Body of pancreas (tissue), 4 donors: Measurements from ENCODE around the gene PPP1R37. TPM values are rescaled to one million over a fixed set of nuclear protein-coding genes. Genes with fewer than 3 reads are reported as not detected.

Experiments
- ATAC-seq: fragments of 150-250 bp; one replicate; pipeline ENCODE4 v1.9.1; 2016
- DNase-seq, 4 donors: peaks; one replicate each; pipeline ENCODE4 v3.0.0-alpha.2; 2019
- H3K27ac ChIP-seq, 4 donors: fragments of 200-600 bp; sonication (generic); 1 replicate in 3 of 4; 2 replicates in 1 of 4; pipeline versions ENCODE4 v1.5.1 to v1.6.1; 2016 to 2019; ENCODE audit warnings: mild to moderate bottlenecking in 1 of 4, mixed read lengths in 1 of 4, moderate library complexity in 1 of 4
- H3K27me3 ChIP-seq, 2 donors: fragments of 200-600 bp; sonication (generic); one replicate each; pipeline ENCODE4 v1.6.0; 2016; ENCODE audit warnings: mild to moderate bottlenecking in 1 of 2
- H3K36me3 ChIP-seq, 2 donors: fragments of 200-600 bp; sonication (generic); replicated peaks in 1 of 2; 2 replicates each; pipeline ENCODE4 v1.5.1; 2016; ENCODE audit warnings: low read depth in 2 of 2; ENCODE audit not compliant: insufficient read depth in 1 of 2
- H3K4me1 ChIP-seq: fragments of 200-600 bp; sonication (generic); one replicate; pipeline ENCODE4 v1.6.0; 2016
- H3K4me3 ChIP-seq, 2 donors: fragments of 200-600 bp; sonication (generic); 1 replicate in 1 of 2; 2 replicates in 1 of 2; pipeline ENCODE4 v1.5.1; 2016 to 2019
- H3K9me3 ChIP-seq, 3 donors: fragments of 200-600 bp; sonication (generic); 1 replicate in 2 of 3; 2 replicates in 1 of 3; pipeline ENCODE4 v1.5.1; 2016
- POLR2A ChIP-seq, 3 donors: fragments of 450-650 bp; IDR thresholded peaks; one replicate each; pipeline ENCODE4 v1.6.1; 2016; ENCODE audit warnings: antibody characterized with exemption in 3 of 3, mild to moderate bottlenecking in 2 of 3
- WGBS, 2 donors: methylation state at CpG; one replicate each; pipeline ENCODE4 v1.1.5; 2017; 5-methylcytosine and 5-hydroxymethylcytosine counted together
- intact Hi-C: fragments of 100-400 bp; cut with DNase I; formaldehyde crosslinking; loops from one replicate; pipeline ENCODE4 v1.15.1; 2023
- total RNA-seq, 2 donors: library from RNA; depleted of rRNA; stranded (reverse); fragments of >200 nt; gene quantifications; one replicate each; pipeline ENCODE4 v1.1.0, GENCODE V29; 2016
- TF ChIP-seq, protein P1 (sequence below), 7 experiments: fragments of 450-650 bp in 4 of 7; fragments of 200-600 bp in 3 of 7; sonication (generic) in 3 of 7; IDR thresholded peaks; one replicate each; pipeline ENCODE4 v1.5.1; 2016 to 2019; ENCODE audit warnings: antibody characterized with exemption in 7 of 7

The PPP1R37 gene, protein sequence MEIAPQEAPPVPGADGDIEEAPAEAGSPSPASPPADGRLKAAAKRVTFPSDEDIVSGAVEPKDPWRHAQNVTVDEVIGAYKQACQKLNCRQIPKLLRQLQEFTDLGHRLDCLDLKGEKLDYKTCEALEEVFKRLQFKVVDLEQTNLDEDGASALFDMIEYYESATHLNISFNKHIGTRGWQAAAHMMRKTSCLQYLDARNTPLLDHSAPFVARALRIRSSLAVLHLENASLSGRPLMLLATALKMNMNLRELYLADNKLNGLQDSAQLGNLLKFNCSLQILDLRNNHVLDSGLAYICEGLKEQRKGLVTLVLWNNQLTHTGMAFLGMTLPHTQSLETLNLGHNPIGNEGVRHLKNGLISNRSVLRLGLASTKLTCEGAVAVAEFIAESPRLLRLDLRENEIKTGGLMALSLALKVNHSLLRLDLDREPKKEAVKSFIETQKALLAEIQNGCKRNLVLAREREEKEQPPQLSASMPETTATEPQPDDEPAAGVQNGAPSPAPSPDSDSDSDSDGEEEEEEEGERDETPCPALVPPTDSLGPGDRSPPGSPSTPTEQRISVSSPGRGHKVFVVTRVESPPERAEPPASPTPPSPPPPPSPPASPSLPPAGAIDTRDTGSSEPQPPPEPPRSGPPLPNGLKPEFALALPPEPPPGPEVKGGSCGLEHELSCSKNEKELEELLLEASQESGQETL
- 10 to 100 TPM; 16.6 to 49.8 TPM for total RNA-seq

DNA sequence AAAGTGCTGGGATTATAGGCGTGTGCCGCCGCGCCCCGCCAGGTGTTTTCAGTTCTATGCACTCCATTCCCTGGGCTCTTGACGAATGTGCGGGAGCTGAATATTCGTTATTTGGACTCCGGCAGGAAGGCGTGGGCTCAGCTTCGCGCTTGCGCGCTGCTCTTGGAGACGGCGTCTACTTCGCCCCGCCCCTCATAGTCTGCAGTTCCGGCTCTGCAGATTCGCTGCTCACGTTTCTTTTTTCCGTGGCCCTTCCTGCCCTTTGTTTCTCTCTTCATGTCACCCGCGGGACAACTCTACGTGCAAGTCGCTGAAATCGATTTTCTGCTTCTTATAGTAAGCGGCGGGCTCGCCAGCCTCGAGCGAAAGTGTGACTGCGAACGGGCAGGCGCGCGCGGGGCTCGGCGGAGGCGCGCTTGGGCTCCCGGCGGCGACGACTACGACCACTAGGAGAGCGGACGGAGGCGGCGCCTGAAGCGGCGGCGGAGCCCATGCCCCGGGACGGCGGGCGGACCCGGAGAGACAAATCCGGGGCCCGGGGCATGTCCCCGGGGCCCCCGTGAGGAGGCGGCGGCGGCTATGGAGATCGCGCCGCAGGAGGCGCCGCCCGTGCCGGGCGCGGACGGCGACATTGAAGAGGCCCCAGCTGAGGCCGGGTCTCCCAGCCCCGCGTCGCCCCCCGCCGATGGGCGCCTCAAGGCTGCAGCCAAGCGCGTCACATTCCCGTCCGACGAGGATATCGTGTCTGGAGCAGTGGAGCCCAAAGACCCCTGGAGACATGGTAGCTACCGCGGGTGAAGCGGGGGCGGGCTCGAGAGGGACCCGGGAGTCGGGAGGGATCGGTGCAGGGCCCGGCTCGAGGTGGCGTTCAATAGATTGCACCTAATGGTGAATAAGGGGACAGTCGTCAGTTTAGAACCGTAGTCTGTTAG, at the start of gene PPP1R37:
PPP1R37 (plus strand) TSS at position 433 of the 932 bp plus-strand sequence; CDS start at position 580, 147 bp downstream.
- Histone ChIP-seq H3K9me3 (no peaks in the 10 kb centered on the region), H3K27me3 (no peaks in the 10 kb centered on the region), H3K27ac (peak within 1 kb of the TSS; percentile 74 to 97 (median 91)), H3K4me3 (peak within 1 kb of the TSS; percentile 83 to 96), H3K4me1 (peaks cover 59% of the 10 kb centered on the region), H3K36me3 (peaks cover 0 to 2% of the 10 kb centered on the region in 2 donors)
- intact Hi-C loops: no loop called here
- 0% methylated on average over 38 to 88 of the region's 103 CpGs for WGBS, 2 donors
- DNase-seq (peak; percentile 95 to 97 (median 96)), ATAC-seq (peak; percentile 86)
- TF ChIP-seq, protein P1, sequence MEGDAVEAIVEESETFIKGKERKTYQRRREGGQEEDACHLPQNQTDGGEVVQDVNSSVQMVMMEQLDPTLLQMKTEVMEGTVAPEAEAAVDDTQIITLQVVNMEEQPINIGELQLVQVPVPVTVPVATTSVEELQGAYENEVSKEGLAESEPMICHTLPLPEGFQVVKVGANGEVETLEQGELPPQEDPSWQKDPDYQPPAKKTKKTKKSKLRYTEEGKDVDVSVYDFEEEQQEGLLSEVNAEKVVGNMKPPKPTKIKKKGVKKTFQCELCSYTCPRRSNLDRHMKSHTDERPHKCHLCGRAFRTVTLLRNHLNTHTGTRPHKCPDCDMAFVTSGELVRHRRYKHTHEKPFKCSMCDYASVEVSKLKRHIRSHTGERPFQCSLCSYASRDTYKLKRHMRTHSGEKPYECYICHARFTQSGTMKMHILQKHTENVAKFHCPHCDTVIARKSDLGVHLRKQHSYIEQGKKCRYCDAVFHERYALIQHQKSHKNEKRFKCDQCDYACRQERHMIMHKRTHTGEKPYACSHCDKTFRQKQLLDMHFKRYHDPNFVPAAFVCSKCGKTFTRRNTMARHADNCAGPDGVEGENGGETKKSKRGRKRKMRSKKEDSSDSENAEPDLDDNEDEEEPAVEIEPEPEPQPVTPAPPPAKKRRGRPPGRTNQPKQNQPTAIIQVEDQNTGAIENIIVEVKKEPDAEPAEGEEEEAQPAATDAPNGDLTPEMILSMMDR (IDR thresholded peaks at IDR 0.05): peak in 5 of 7 experiments; percentile 29 to 57 (median 36)
- peak; percentile 5 to 66 (median 62) for TF ChIP-seq POLR2A (IDR thresholded peaks at IDR 0.05)

DNA sequence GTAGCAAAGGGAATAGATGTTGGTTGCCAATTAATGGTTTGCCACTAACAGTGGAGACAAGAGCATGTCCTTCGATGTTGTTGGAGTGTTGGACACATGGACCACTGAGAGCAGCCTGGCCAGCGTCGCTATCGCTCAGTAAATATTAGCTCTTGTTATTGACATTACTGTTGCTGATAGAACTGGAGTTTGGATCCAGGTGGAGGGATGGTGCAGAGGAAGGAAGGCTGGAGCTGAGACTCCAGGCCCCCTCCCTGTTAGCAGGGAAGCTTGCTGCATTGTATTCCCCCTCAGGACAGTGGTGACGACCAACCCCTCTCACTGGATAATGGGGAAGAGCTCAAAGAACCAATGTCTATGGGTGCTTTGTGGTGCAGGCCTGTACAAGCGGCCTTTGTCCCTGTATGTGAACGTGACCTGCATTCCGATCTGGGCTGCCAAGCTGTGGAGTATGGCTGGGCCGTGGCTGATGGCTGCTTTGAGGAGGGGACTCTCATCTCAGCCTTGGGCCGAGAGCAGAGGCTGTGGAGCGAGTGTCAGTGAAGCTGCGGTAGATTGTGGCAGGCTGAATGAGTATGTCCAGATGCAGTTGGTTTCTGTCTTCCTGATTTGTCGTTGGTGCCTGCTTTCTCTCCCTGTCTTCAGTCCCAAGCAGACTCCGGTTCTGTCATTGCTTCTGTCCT, 47.2 kb upstream of the PPP1R37 start:
- 37 to 47% methylated on average over 5 to 14 of the region's 14 CpGs for WGBS, 2 donors
- peak in 3 of 4 donors; percentile 35 to 61 (median 50) for DNase-seq
- intact Hi-C loops: no loop called here
- Histone ChIP-seq H3K27me3 (no peaks in the 10 kb centered on the region), H3K4me3 (no peak overlapping the region), H3K36me3 (peaks cover 0 to 6% of the 10 kb centered on the region in 2 donors), H3K4me1 (peaks cover 66% of the 10 kb centered on the region), H3K9me3 (no peaks in the 10 kb centered on the region), H3K27ac (peak overlapping the region in 2 of 4 donors; percentile 42 to 60)
- peak; percentile 72 for ATAC-seq
- no peak for TF ChIP-seq POLR2A (IDR thresholded peaks at IDR 0.05)
- TF ChIP-seq, protein P1 (IDR thresholded peaks at IDR 0.05): no peak

DNA sequence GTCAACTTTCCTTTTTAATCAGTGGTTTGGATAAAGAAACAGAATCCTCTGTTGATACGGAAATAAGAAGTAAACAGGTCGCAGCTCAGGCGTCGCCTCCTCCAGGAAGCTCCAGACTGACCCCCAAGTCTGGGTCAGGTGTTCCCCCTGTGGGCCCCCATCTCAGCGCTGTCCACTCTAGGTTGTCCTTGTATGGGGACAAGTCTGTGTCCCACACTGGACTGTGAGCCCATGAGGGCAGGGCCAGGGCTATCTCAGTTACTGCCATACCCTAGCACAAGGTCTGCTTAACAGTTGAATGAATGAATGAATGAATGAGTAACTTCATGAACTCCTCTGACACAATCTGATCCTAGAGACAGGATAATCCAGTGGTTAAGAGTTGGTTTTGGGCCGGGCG, 46.6 kb upstream of the PPP1R37 start:
- H3K36me3 ChIP-seq: peaks cover 0 to 6% of the 10 kb centered on the region in 2 donors
- no peaks in the 10 kb centered on the region for H3K27me3 ChIP-seq
- H3K9me3 ChIP-seq: no peaks in the 10 kb centered on the region
- H3K4me3 ChIP-seq: no peak overlapping the region
- intact Hi-C loops: no loop called here
- 64 to 72% methylated on average over 4 to 7 of the region's 7 CpGs for WGBS, 2 donors
- H3K27ac ChIP-seq: peak overlapping the region in 1 of 4 donors; percentile 42
- DNase-seq (no peak), ATAC-seq (no peak)
- no peak for TF ChIP-seq POLR2A (IDR thresholded peaks at IDR 0.05)
- TF ChIP-seq, protein P1 (IDR thresholded peaks at IDR 0.05): no peak
- H3K4me1 ChIP-seq: peaks cover 61% of the 10 kb centered on the region

DNA sequence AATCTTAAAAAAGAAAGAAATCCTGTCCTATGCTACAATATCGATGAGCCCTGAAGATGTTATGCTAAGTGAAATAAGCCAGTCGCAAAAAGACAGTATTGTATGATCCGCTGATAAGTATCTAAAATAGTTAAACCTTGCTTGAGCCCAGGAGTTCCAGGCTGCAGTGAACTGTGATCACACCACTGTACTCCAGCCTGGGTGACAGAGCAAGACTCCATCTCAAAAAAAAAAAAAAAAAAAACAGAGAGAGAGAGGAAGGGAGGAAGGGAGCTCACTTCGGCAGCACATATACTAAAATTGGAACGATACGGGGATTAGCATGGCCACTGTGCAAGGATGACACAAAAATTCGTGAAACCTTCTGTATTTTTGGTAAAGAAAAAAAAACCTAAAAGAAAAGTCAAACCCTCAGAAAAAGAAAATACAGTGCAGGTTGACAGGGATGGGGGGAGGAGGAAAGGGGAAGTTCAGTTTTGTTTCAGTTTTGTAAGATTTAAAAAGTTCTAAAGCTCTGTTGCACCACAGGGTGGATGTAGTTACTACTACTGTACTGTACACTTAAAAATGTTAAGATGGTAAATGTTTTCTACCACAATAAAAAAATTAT, 45.7 kb upstream of the PPP1R37 start:
- Histone ChIP-seq H3K36me3 (peaks cover 0 to 6% of the 10 kb centered on the region in 2 donors), H3K4me3 (no peak overlapping the region), H3K27me3 (no peaks in the 10 kb centered on the region), H3K9me3 (no peaks in the 10 kb centered on the region), H3K4me1 (peaks cover 53% of the 10 kb centered on the region), H3K27ac (no peak overlapping the region)
- DNase-seq: no peak
- intact Hi-C loops: no loop called here
- TF ChIP-seq POLR2A (IDR thresholded peaks at IDR 0.05): no peak
- TF ChIP-seq, protein P1 (IDR thresholded peaks at IDR 0.05): no peak
- 80 to 84% methylated on average over 7 of the region's 7 CpGs for WGBS, 2 donors
- no peak for ATAC-seq
